DLD1 (cell line): ENCODE data around the gene SPAG6.
"Not testable (repeated sequence)": the region's sequence is repeated elsewhere in the genome, so short reads cannot be mapped to it uniquely, and the experiment has no call there.

Source experiments
- in situ Hi-C: cut with HindIII; loops from 2 replicates; pipeline ENCODE4 v1.10.0; 2017; ENCODE audit warnings: low sequenced_read_pairs

SPAG6 gene

DNA sequence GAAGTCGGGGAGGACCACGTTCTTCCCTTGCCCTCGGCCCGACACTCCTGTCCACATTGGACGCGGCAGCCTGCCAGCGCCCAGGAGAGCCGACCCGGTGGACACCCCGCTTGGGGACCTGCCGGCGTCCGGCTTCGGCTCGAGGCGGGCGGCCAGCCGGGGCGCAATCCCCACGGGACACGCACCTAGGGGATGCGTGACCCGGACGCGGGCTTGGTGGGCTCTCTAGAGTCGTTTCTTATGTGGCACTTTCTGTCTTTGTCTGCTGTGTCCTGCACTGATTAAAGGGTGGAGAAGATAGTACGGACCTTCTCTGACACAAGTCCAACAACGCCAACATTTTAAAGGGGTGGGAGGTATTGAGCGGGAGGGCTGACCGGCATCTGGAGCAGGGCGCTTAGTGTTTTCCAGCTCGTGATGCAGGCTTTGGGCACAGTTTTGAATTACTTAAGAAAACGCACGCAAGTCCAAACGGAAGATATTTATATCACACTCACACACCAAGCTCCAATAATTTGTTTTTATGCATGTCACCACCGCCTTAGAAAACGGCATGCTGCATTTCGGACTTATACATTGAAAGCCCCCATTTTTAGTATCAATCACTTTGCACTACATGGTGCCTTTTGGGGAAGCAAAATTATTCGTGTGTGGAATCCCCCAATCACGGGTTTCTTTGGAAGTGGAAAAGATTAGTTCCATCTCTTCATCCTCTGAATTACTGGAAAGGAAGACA lies 3.9 kb upstream of the SPAG6 start:
- in situ Hi-C loops: no loop called here

DNA sequence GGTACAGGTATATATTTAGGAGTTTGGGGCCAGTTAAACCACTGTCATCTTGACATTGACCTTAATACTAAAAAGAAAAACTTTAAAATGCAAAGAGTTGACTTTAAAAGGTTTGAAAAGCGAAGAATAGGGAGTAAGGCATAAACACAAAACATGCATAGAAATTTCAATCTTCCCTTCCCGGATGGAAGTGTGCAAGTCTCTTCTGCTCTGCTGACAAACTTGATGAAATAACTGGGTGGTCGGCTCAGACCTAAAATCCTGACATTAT lies 3.4 kb upstream of the SPAG6 start:
- in situ Hi-C loops: no loop called here

GRCh38 chr10:22342421-22342820 lies 2.9 kb upstream of the SPAG6 start:
- in situ Hi-C loops: no loop called here

DNA sequence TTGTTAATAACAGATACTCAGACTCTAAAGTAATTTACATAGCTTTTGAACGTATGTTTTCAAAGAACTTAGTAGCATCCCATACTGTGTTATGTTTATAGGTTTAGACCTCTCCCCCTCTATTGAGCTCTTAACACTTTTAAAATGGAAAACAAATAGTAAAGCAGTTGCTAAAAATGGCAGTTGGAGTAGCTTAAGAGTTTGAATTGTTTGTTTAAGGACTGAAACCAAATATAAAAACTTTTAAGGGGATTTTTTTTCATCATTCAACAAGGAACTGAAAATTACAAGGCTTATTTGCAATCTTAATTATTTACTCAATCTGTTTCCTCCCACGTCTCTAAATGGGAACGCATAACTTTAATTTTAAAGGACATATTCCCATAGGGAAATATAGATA lies 1.6 kb upstream of the SPAG6 start:
- in situ Hi-C loops: no loop called here

GRCh38 chr10:22344249-22344648 lies 1.0 kb upstream of the SPAG6 start:
- in situ Hi-C loops: no loop called here

DNA sequence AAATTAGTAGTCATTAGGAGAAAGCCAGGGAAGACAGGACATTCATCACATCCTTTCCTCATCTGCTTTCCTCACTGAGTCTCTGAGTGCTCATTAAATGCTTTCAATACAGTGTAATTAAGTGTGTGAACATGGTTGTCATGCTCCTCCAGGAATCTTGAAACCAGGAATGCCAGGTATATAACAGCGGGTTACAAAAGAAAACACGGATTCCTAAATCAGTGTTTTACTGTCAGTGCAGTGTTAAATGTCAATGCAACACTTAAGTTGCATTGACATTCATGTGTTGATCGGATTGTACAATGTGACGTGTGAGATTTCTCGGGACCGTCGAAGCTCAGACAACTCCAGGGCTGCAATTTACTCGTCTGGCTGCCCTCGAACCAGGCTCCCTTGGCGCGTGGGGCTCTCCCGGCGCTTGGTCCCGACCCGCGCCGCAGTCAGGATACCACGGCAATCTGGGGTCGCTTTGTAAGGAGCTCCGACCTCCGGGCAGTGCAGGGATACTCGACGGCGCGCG lies 455 bp upstream of the SPAG6 start:
- in situ Hi-C loops: no loop called here

DNA sequence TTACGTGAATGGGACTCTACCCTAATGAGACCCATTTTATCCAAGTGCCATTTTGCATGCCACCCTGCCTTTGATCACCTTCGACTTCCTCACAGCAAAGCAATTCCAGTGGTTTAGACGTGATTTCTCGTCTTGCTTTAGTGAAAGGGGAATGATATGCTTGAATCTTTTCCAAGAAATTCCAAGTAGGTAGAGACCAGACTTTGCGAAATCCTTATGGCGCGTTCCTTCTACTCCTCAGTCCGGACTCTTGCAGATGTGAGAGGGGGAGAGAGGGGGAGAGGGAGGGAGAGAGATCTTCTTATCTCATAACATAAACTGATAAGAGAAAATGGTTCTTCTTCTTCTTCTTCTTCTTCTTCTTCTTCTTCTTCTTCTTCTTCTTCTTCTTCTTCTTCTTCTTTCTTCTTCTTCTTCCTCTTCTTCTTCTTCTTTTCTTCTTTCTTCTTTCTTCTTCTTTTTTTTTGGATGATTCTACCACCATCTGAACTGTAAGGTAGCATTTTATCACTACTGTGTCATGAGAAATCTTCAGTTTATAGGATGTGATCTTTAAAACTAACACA lies 883 bp downstream of the SPAG6 start:
- in situ Hi-C loops: no loop called here

DNA sequence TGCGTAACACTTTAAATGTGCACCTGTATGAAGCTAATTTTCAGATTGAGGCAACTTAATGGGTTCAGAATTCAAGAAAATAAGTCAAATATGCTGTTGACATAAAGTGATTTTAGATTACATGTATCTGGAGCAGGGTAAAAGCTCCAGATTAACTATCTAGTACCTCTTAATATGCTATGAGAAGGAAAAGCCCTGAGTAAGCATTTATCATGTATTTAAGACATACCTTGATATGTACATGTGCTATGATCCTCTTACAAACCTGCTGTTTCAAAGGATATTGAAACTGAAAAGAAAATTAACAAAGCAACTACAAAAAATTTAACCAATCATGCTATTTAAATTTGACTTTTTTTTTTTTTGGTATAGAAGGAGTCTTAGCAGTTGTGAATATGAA lies 4.5 kb downstream of the SPAG6 start:
- in situ Hi-C loops: no loop called here

DNA sequence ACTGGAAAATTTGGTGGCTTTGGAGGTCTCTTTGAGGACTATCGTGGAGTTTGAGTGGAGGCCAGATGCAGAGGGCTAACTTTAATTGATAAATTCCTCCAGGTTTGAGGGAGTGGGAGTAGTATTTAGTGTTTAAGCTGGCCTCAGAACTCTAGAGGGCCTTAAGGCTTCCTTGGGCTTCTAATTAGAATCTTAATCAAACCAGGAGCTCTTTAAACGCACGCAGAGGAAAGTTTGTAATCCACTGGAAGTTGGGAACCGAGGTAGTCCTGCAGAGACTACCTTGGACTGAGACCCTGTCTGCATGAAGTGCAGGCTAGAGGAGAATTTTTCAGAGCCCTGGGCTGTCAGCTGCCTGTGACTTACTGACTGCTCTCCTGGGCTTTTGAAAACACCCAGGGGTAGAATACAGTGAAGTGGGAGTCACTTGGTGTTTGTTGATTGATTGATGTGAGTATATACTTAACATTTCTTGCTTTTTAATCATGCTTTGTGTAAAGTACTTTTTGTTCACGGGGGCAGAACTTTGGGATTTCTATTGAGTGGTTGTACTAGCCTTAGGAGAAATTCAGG lies 5.9 kb downstream of the SPAG6 start:
- in situ Hi-C loops: no loop called here

DNA sequence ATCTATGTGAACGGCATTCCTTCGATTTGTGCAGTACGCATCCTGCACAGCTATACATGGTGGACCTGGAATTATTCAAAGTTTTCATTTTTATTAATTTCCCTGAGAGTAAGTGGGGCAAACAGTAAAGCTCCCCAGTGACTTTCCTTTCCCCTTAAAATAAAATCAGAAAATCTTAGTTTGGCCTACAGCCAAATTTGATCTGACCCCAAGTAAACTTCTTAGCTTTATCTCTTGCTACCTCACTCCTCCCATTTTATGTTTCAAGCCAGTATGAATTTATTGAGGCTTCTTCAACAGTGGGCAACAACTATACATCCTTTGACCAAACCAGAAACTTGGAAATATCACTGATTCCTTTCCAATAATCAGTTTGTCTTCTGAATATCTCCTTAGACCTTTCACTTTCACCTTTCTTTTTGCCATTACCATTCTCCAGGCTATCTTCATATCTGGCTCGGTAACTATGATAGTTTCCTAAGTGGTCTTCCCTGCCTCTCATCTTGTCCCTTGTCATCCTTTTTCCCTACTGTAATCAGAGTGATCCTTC lies 11.1 kb downstream of the SPAG6 start:
- in situ Hi-C loops: no loop called here

DNA sequence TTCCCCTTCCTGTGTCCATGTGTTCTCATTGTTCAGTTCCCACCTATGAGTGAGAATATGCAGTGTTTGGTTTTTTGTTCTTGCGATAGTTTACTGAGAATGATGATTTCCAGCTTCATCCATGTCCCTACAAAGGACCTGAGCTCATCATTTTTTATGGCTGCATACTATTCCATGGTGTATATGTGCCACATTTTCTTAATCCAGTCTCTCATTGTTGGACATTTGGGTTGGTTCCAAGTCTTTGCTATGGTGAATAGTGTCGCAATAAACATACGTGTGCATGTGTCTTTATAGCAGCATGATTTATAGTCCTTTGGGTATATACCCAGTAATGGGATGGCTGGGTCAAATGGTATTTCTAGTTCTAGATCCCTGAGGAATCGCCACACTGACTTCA lies 12.5 kb downstream of the SPAG6 start:
- in situ Hi-C loops: not testable (repeated sequence)

- in situ Hi-C loops: no loop called here
These were observed 18.0 kb downstream of the SPAG6 start for GRCh38 chr10:22363305-22363704.

GRCh38 chr10:22364407-22365140 lies 19.3 kb downstream of the SPAG6 start:
- in situ Hi-C loops: no loop called here

- in situ Hi-C loops: no loop called here
These were observed 19.9 kb downstream of the SPAG6 start for GRCh38 chr10:22365233-22365632.

DNA sequence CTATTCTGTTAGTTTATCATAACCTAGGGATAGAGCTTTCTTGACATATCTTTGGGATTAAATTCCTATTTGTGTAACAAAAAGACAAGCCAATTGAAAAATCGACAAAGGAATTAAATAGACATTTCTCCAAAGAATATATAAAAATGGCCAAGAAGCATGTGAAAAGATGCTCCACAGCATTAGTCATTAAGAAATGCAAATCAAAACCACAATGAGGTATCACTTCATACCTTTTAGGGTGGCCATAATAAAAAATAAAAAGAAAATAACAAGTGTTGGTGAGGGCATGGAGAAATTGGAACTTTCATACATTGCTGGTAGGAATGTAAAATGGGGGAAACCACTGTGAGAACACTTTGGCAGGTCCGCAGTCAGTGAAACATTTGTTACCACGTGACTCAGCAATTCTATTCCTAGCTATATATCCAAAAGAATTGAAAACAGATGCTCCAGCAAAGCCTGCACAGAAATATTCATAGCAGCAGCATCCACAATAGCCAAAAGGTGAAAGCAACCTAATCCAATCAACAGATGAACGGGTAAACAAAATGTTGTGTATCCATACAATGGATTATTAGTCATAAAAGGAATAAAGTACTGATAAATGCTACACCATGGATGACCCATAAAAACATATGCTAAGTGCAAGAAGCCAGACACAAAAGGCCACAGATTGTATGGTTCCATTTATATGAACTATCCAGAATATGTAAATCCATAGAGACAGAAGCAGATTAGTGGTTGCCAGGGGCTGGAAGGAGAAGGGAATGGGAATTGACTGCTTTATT lies 20.5 kb downstream of the SPAG6 start:
- in situ Hi-C loops: no loop called here

GRCh38 chr10:22366435-22366703 lies 21.1 kb downstream of the SPAG6 start:
- in situ Hi-C loops: no loop called here

- in situ Hi-C loops: no loop called here
These were observed 21.5 kb downstream of the SPAG6 start for GRCh38 chr10:22366771-22367170.

GRCh38 chr10:22367471-22367870 lies 22.2 kb downstream of the SPAG6 start:
- in situ Hi-C loops: no loop called here

- in situ Hi-C loops: no loop called here
These were observed 23.1 kb downstream of the SPAG6 start for GRCh38 chr10:22368402-22368801.

DNA sequence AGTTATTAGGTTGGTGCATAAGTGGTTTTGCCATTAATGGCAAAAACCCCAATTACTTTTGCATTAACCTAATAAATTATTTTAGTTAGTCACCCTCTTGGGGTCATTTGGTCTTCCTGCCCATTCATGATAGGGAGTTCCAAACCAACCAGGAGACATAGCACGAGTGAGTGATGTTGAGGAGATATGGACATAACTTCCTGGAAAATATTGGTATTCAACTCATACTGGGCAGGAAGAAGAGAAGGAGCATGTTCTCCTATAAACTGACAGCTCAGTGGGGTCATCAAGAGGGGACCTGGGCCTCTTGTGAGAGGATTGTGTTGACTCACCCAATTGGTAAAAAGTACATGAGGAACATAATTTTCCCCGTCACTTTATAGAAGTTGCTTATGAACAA lies 23.7 kb downstream of the SPAG6 start:
- in situ Hi-C loops: no loop called here

- in situ Hi-C loops: no loop called here
These were observed 24.3 kb downstream of the SPAG6 start for GRCh38 chr10:22369434-22370072.
